ENCODE data around the gene DEPDC1. TPM values are rescaled to one million over a fixed set of nuclear protein-coding genes. Genes with fewer than 3 reads are reported as not detected.

Gene DEPDC1
- total RNA-seq, 1 experiment from 2014 or later, result 26.1 TPM

GRCh38 chr1:68449901-68450300 is 47.0 kb downstream of the DEPDC1 start, which contains the start of gene RPE65:
Gene RPE65, minus strand, starts transcription at chr1:68449954. Its CDS starts 49 bp downstream, at chr1:68449905.
- Histone ChIP-seq H3K56ac (ENCODE audit: insufficient read length, low read depth, low read length) (no peak within 1 kb of the TSS), H2BK20ac (ENCODE audit: low read depth, low read length, poor library complexity, severe bottlenecking) (no peak within 1 kb of the TSS), H2AFZ (ENCODE audit: low read length) (no peak within 1 kb of the TSS), H4K8ac (replicated peaks; ENCODE audit: insufficient read length, low read depth, low read length) (no peak within 1 kb of the TSS), H3K4me1 (ENCODE audit: insufficient read depth, low read length) (peaks cover 2% of the 10 kb centered on the region; the same call in 1 of the 2 replicates), H4K20me1 (ENCODE audit: control insufficient read depth, insufficient read depth, insufficient read length) (no peaks in the 10 kb centered on the region), H3K9ac (ENCODE audit: extremely low read depth, insufficient read length, low read length) (no peak within 1 kb of the TSS), H3K9me3 (ENCODE audit: control insufficient read depth, low read depth, low read length) (no peaks in the 10 kb centered on the region), H3K23ac (ENCODE audit: insufficient read length, low read depth, low read length) (no peak within 1 kb of the TSS), H3K27me3 (ENCODE audit: insufficient read depth, low read length) (no peaks in the 10 kb centered on the region), H2AK5ac (ENCODE audit: insufficient read length, low read length) (no peak within 1 kb of the TSS), H3K79me1 (ENCODE audit: insufficient read depth, low read depth, low read length, poor library complexity, severe bottlenecking) (no peaks in the 10 kb centered on the region), H2BK5ac (ENCODE audit: insufficient read length, low read length) (no peak within 1 kb of the TSS), H3K79me2 (ENCODE audit: insufficient read depth, low read length) (no peaks in the 10 kb centered on the region), H3K23me2 (ENCODE audit: insufficient read length, low read depth, low read length, poor library complexity, severe bottlenecking) (no peaks in the 10 kb centered on the region), H2BK120ac (ENCODE audit: low read depth, low read length, poor library complexity, severe bottlenecking) (no peak within 1 kb of the TSS), H3K27ac (ENCODE audit: insufficient read length, low read depth, low read length) (no peak within 1 kb of the TSS), H2BK15ac (ENCODE audit: low read depth, low read length) (no peak within 1 kb of the TSS), H3K4me2 (ENCODE audit: insufficient read depth, insufficient read length, low read length) (no peak within 1 kb of the TSS), H3K14ac (ENCODE audit: insufficient read depth, low read length) (no peak within 1 kb of the TSS), H3K18ac (ENCODE audit: insufficient read length, low read depth, low read length) (no peak within 1 kb of the TSS), H3T11ph (ENCODE audit: low read length) (no peak within 1 kb of the TSS), H4K5ac (ENCODE audit: insufficient read length, low read depth, low read length) (no peak within 1 kb of the TSS), H3K4ac (ENCODE audit: low read depth, low read length) (no peak within 1 kb of the TSS), H2BK12ac (ENCODE audit: insufficient read length, low read depth, low read length) (no peak within 1 kb of the TSS), H4K91ac (ENCODE audit: insufficient read length, low read depth, low read length) (no peak within 1 kb of the TSS)
- Mint-ChIP-seq H3K36me3 (ENCODE audit: insufficient read depth in 1 of 3, low read depth in 3 of 3) (no peaks in the 10 kb centered on the region), H3K27me3 (ENCODE audit: low read depth) (peaks cover 3% of the 10 kb centered on the region), H3K4me3 (no peak within 1 kb of the TSS), H3K4me1 (peaks cover 12 to 23% of the 10 kb centered on the region in 2 experiments), H3K27ac (no peak within 1 kb of the TSS), H3K9me3 (no peaks in the 10 kb centered on the region)
- DNase-seq, result no peak
- TF ChIP-seq CTCF (conservative IDR thresholded peaks at IDR 0.05), result no peak
- no CpG with 5 or more reads among the region's 1 CpG for WGBS (ENCODE audit: extremely low coverage, insufficient read length, low lambda C conversion rate)

Measured in H9 (cell line).